ENCODE results near the gene MYBPC1.

MYBPC1 gene

GRCh38 chr12:101594700-101595099 is at the start of gene MYBPC1:
Gene MYBPC1 (plus strand): TSS chr12:101594971. CDS start chr12:101595071, 100 bp downstream.
- Histone ChIP-seq H3K4me2 (ENCODE audit: low read depth, low read length, poor library complexity, severe bottlenecking) (no peak within 1 kb of the TSS), H2AFZ (ENCODE audit: low read depth, low read length, severe bottlenecking) (no peak within 1 kb of the TSS), H3F3A (ENCODE audit: insufficient read depth) (no peaks in the 10 kb centered on the region), H3K4me3 (ENCODE audit: insufficient read depth, low read length, poor library complexity, severe bottlenecking) (no peak within 1 kb of the TSS), H3K9ac (ENCODE audit: low read length) (no peak within 1 kb of the TSS), H3K9me2 (replicated peaks; ENCODE audit: insufficient read depth, low read length) (no peaks in the 10 kb centered on the region), H4K20me1 (ENCODE audit: low read depth, low read length) (no peaks in the 10 kb centered on the region), H3K9me3 (ENCODE audit: insufficient read depth, low read length) (no peaks in the 10 kb centered on the region), H3K27me3 (ENCODE audit: low read length) (no peaks in the 10 kb centered on the region), H3K79me2 (ENCODE audit: insufficient read depth, low read length) (no peaks in the 10 kb centered on the region), H3K36me3 (ENCODE audit: low read length) (no peaks in the 10 kb centered on the region), H3K27ac (ENCODE audit: low read depth, low read length) (no peak within 1 kb of the TSS)
- no peak for TF ChIP-seq EZH2phosphoT487 (conservative IDR thresholded peaks at IDR 0.05; ENCODE audit: low read length)
- no peak for TF ChIP-seq CTCF (IDR thresholded peaks at IDR 0.05; ENCODE audit: insufficient read depth, low read length, poor library complexity, severe bottlenecking)

- Histone ChIP-seq H3K79me2 (ENCODE audit: insufficient read depth, low read length) (no peaks in the 10 kb centered on the region), H3K27me3 (ENCODE audit: low read length) (no peaks in the 10 kb centered on the region), H3K36me3 (ENCODE audit: low read length) (no peaks in the 10 kb centered on the region), H3F3A (ENCODE audit: insufficient read depth) (no peaks in the 10 kb centered on the region), H2AFZ (ENCODE audit: low read depth, low read length, severe bottlenecking) (no peak overlapping the region), H3K9me2 (replicated peaks; ENCODE audit: insufficient read depth, low read length) (no peaks in the 10 kb centered on the region), H3K4me2 (ENCODE audit: low read depth, low read length, poor library complexity, severe bottlenecking) (no peak overlapping the region), H4K20me1 (ENCODE audit: low read depth, low read length) (no peaks in the 10 kb centered on the region), H3K4me3 (ENCODE audit: insufficient read depth, low read length, poor library complexity, severe bottlenecking) (no peak overlapping the region), H3K27ac (ENCODE audit: low read depth, low read length) (no peak overlapping the region), H3K9me3 (ENCODE audit: insufficient read depth, low read length) (no peaks in the 10 kb centered on the region), H3K9ac (ENCODE audit: low read length) (no peak overlapping the region)
- no peak for TF ChIP-seq CTCF (IDR thresholded peaks at IDR 0.05; ENCODE audit: insufficient read depth, low read length, poor library complexity, severe bottlenecking)
- no peak for TF ChIP-seq EZH2phosphoT487 (conservative IDR thresholded peaks at IDR 0.05; ENCODE audit: low read length)
These were observed 43.2 kb upstream of the MYBPC1 start for GRCh38 chr12:101551362-101552114.

- H4K20me1 ChIP-seq (ENCODE audit: low read depth, low read length), result no peaks in the 10 kb centered on the region
- H3K4me2 ChIP-seq (ENCODE audit: low read depth, low read length, poor library complexity, severe bottlenecking), result no peak overlapping the region
- no peak for TF ChIP-seq EZH2phosphoT487 (conservative IDR thresholded peaks at IDR 0.05; ENCODE audit: low read length)
- no peak for TF ChIP-seq CTCF (IDR thresholded peaks at IDR 0.05; ENCODE audit: insufficient read depth, low read length, poor library complexity, severe bottlenecking)
- no peaks in the 10 kb centered on the region for H3K36me3 ChIP-seq (ENCODE audit: low read length)
- no peaks in the 10 kb centered on the region for H3K79me2 ChIP-seq (ENCODE audit: insufficient read depth, low read length)
- no peaks in the 10 kb centered on the region for H3K9me3 ChIP-seq (ENCODE audit: insufficient read depth, low read length)
- no peaks in the 10 kb centered on the region for H3K9me2 ChIP-seq (replicated peaks; ENCODE audit: insufficient read depth, low read length)
- no peak overlapping the region for H3K9ac ChIP-seq (ENCODE audit: low read length)
- no peaks in the 10 kb centered on the region for H3F3A ChIP-seq (ENCODE audit: insufficient read depth)
- H3K27me3 ChIP-seq (ENCODE audit: low read length), result no peaks in the 10 kb centered on the region
- H2AFZ ChIP-seq (ENCODE audit: low read depth, low read length, severe bottlenecking), result no peak overlapping the region
- no peak overlapping the region for H3K4me3 ChIP-seq (ENCODE audit: insufficient read depth, low read length, poor library complexity, severe bottlenecking)
- no peak overlapping the region for H3K27ac ChIP-seq (ENCODE audit: low read depth, low read length)
These were observed 42.5 kb upstream of the MYBPC1 start for GRCh38 chr12:101552277-101552676.

Measured in SU-DHL-6 (cell line).